Mesendoderm (in vitro differentiated cells): ENCODE measurements around the gene SMIM15. TPM values are rescaled to one million over a fixed set of nuclear protein-coding genes. Genes with fewer than 3 reads are reported as not detected.

ENCODE experiments used
- DNase-seq: peaks from one replicate; pipeline ENCODE4 v3.0.0; 2013
- H2AK5ac ChIP-seq: 2 replicates; pipeline ENCODE4 v1.6.1; 2013; ENCODE audit warnings: low read length, inconsistent platforms
- H2BK120ac ChIP-seq: 2 replicates; pipeline ENCODE4 v1.6.1; 2013; ENCODE audit warnings: low read depth, mild to moderate bottlenecking, low read length, moderate library complexity, mixed read lengths
- H2BK15ac ChIP-seq: replicated peaks from 2 replicates; pipeline ENCODE4 v1.6.1; 2013; ENCODE audit warnings: low read depth, mild to moderate bottlenecking, moderate library complexity
- H2BK5ac ChIP-seq: 2 replicates; pipeline ENCODE4 v1.6.1; 2013; ENCODE audit warnings: low read length, inconsistent platforms
- H3K18ac ChIP-seq: 2 replicates; pipeline ENCODE4 v1.6.1; 2013; ENCODE audit warnings: mild to moderate bottlenecking, low read length, mixed read lengths
- H3K23ac ChIP-seq: one replicate; pipeline ENCODE4 v1.6.1; 2013; ENCODE audit warnings: low read length
- H3K27ac ChIP-seq: 2 replicates; pipeline ENCODE4 v1.5.1; 2013; ENCODE audit warnings: low read depth, mild to moderate bottlenecking, inconsistent platforms, low read length, moderate library complexity
- H3K27me3 ChIP-seq: 2 replicates; pipeline ENCODE4 v1.6.1; 2013; ENCODE audit warnings: low read length, control low read depth, mild to moderate bottlenecking, inconsistent platforms; ENCODE audit not compliant: insufficient read depth, poor library complexity
- H3K36me3 ChIP-seq: 2 replicates; pipeline ENCODE4 v1.6.1; 2013; ENCODE audit warnings: low read length, inconsistent platforms; ENCODE audit not compliant: control insufficient read depth, insufficient read depth
- H3K4ac ChIP-seq: one replicate; pipeline ENCODE4 v1.6.1; 2013; ENCODE audit warnings: low read depth, mild to moderate bottlenecking, low read length, moderate library complexity
- H3K4me1 ChIP-seq: 2 replicates; pipeline ENCODE4 v1.6.1; 2013; ENCODE audit warnings: low read depth, low read length, inconsistent platforms; ENCODE audit not compliant: control insufficient read depth
- H3K4me2 ChIP-seq: 2 replicates; pipeline ENCODE4 v1.6.1; 2013; ENCODE audit warnings: low read length
- H3K4me3 ChIP-seq: 2 replicates; pipeline ENCODE4 v1.5.1; 2013; ENCODE audit warnings: mild to moderate bottlenecking, low read length
- H3K56ac ChIP-seq: one replicate; pipeline ENCODE4 v1.6.1; 2013; ENCODE audit warnings: low read length
- H3K79me1 ChIP-seq: 2 replicates; pipeline ENCODE4 v1.6.1; 2013; ENCODE audit warnings: low read length, inconsistent platforms
- H3K79me2 ChIP-seq: 2 replicates; pipeline ENCODE4 v1.6.1; 2013; ENCODE audit warnings: mild to moderate bottlenecking, low read length; ENCODE audit not compliant: control insufficient read depth, insufficient read depth
- H3K9ac ChIP-seq: 2 replicates; pipeline ENCODE4 v1.6.1; 2013; ENCODE audit warnings: low read length, inconsistent platforms
- H4K5ac ChIP-seq: one replicate; pipeline ENCODE4 v1.6.1; 2013; ENCODE audit warnings: low read length
- H4K8ac ChIP-seq: one replicate; pipeline ENCODE4 v1.6.1; 2013; ENCODE audit warnings: low read depth, mild to moderate bottlenecking, control low read depth, low read length, moderate library complexity
- WGBS: extraction: QIAGEN DNeasy Blood & Tissue Kit; methylation state at CpG from one replicate; pipeline ENCODE4 v1.1.7; 2013; ENCODE audit warnings: low lambda C conversion rate, missing lambda C conversion rate; ENCODE audit not compliant: insufficient coverage; ENCODE audit errors: extremely low coverage; 5-methylcytosine and 5-hydroxymethylcytosine counted together
- polyA plus RNA-seq, 2 experiments: library from polyadenylated mRNA; stranded (reverse); fragments of 200-250 nt; gene quantifications; one replicate each; pipeline ENCODE4 v1.2.3, GENCODE V29; 2013

SMIM15 gene, protein sequence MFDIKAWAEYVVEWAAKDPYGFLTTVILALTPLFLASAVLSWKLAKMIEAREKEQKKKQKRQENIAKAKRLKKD
- 64.7 TPM for polyA plus RNA-seq (2013, experiment 1 of 2)
- polyA plus RNA-seq (2013, experiment 2 of 2): 62.3 TPM

- WGBS: no CpG with 5 or more reads among the region's 73 CpGs
- H3K18ac ChIP-seq: peak within 1 kb of the TSS; percentile 66
Measured at GRCh38 chr5:61162010-61162831, at the start of gene SMIM15. SMIM15 (minus strand) TSS chr5:61162468; CDS start chr5:61160171, 2,297 bp downstream.

DNA sequence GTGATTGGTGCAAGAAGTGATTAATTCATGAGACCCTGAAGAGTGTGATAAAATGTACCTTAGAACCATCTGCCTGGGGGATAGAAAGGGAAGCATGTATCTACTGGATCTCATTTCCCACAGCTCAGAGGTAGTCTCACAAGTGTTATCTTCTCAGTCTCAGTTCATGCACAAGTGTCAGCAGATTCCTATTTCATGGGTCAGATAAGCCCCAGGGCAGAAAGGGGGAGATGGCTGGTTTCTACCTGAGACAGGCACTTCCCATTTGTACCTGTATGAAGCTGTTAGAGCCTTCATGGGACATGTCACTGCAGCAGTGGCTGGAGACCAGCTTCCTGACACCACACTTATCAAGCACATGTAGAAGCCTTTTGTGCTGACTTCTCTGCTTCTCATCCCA is 45.6 kb upstream of the SMIM15 start:
- Histone ChIP-seq H3K9ac (no peak overlapping the region), H3K4me2 (no peak overlapping the region), H2BK5ac (no peak overlapping the region), H3K27ac (no peak overlapping the region), H2BK120ac (no peak overlapping the region), H3K27me3 (no peaks in the 10 kb centered on the region), H3K79me1 (no peaks in the 10 kb centered on the region), H3K56ac (no peak overlapping the region), H3K4me1 (no peaks in the 10 kb centered on the region), H3K36me3 (no peaks in the 10 kb centered on the region), H2BK15ac (no peak overlapping the region), H3K79me2 (no peaks in the 10 kb centered on the region), H3K18ac (no peak overlapping the region), H3K23ac (no peak overlapping the region), H4K5ac (no peak overlapping the region), H3K4me3 (no peak overlapping the region), H2AK5ac (no peak overlapping the region), H3K4ac (no peak overlapping the region), H4K8ac (no peak overlapping the region)
- no peak for DNase-seq

More at GRCh38 chr5:61162010-61162831, at the start of gene SMIM15:
- peak; percentile 95 for DNase-seq
- Histone ChIP-seq H3K4me1 (no peaks in the 10 kb centered on the region), H3K4ac (peak within 1 kb of the TSS; percentile 77), H3K79me1 (peaks cover 7% of the 10 kb centered on the region), H3K27ac (peak within 1 kb of the TSS; percentile 80), H4K5ac (peak within 1 kb of the TSS; percentile 10), H3K79me2 (peaks cover 26% of the 10 kb centered on the region), H3K56ac (peak within 1 kb of the TSS; percentile 100), H3K27me3 (no peaks in the 10 kb centered on the region), H4K8ac (peak within 1 kb of the TSS; percentile 87), H3K36me3 (no peaks in the 10 kb centered on the region), H3K4me2 (peak within 1 kb of the TSS; percentile 71), H3K9ac (peak within 1 kb of the TSS; percentile 97), H3K4me3 (peak within 1 kb of the TSS; percentile 92), H3K23ac (peak within 1 kb of the TSS; percentile 92), H2BK120ac (no peak within 1 kb of the TSS), H2AK5ac (peak within 1 kb of the TSS; percentile 46), H2BK5ac (peak within 1 kb of the TSS; percentile 84), H2BK15ac (no peak within 1 kb of the TSS)

DNA sequence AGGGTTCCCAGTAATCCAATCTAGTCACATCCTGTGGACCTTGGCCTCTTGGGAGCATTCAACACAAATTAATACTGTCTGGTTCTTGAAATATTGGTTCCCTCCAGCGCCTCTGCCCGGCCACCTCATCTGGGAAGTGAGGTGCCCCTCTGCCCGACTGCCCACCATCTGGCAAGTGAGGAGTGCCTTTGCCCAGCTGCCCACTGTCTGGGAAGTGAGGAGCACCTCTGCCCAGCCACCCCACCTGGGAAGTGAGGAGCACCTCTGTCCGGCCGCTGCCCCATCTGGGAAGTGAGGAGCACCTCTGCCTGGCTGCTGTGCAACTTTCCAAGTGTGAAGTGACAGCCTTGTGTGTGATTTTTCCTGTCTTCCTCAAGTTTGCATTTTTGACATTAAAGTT is 42.7 kb upstream of the SMIM15 start:
- Histone ChIP-seq H3K4me2 (no peak overlapping the region), H3K4ac (no peak overlapping the region), H2AK5ac (no peak overlapping the region), H3K4me3 (no peak overlapping the region), H2BK15ac (no peak overlapping the region), H2BK120ac (no peak overlapping the region), H3K56ac (no peak overlapping the region), H2BK5ac (no peak overlapping the region), H3K36me3 (no peaks in the 10 kb centered on the region), H4K8ac (no peak overlapping the region), H3K9ac (no peak overlapping the region), H3K4me1 (peaks cover 2% of the 10 kb centered on the region), H3K27ac (no peak overlapping the region), H4K5ac (no peak overlapping the region), H3K79me2 (no peaks in the 10 kb centered on the region), H3K79me1 (no peaks in the 10 kb centered on the region), H3K27me3 (no peaks in the 10 kb centered on the region), H3K23ac (no peak overlapping the region), H3K18ac (no peak overlapping the region)
- WGBS: no CpG with 5 or more reads among the region's 5 CpGs
- no peak for DNase-seq

DNA sequence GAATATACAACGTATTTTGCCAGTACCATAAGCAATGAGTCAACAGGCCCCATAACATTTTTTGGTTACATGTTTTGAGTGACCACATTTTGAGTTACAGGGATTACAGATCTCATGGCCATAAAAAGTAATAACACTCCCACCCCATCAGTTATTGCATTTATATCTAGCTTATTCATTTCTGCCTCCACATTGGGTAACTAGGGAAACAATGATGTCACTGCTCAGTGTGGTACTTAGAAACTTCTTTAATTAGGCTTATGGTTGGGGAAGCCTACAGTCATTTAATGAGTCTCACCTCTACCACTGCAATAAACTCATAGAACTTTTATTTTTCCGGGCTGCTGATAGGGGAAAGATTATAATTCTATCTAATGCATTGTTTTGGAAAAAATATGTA is 39.9 kb upstream of the SMIM15 start:
- H3K4ac ChIP-seq: no peak overlapping the region
- no peak overlapping the region for H2BK15ac ChIP-seq
- no peak overlapping the region for H3K18ac ChIP-seq
- no peaks in the 10 kb centered on the region for H3K27me3 ChIP-seq
- peaks cover 2% of the 10 kb centered on the region for H3K4me1 ChIP-seq
- H2AK5ac ChIP-seq: no peak overlapping the region
- H2BK5ac ChIP-seq: no peak overlapping the region
- no peak for DNase-seq
- no peaks in the 10 kb centered on the region for H3K79me2 ChIP-seq
- no peak overlapping the region for H3K56ac ChIP-seq
- no peaks in the 10 kb centered on the region for H3K36me3 ChIP-seq
- no peak overlapping the region for H2BK120ac ChIP-seq
- H4K8ac ChIP-seq: no peak overlapping the region
- H4K5ac ChIP-seq: no peak overlapping the region
- no peak overlapping the region for H3K4me2 ChIP-seq
- H3K4me3 ChIP-seq: no peak overlapping the region
- WGBS: no CpG with 5 or more reads among the region's 2 CpGs
- H3K27ac ChIP-seq: no peak overlapping the region
- no peak overlapping the region for H3K23ac ChIP-seq
- no peak overlapping the region for H3K9ac ChIP-seq
- H3K79me1 ChIP-seq: no peaks in the 10 kb centered on the region

DNA sequence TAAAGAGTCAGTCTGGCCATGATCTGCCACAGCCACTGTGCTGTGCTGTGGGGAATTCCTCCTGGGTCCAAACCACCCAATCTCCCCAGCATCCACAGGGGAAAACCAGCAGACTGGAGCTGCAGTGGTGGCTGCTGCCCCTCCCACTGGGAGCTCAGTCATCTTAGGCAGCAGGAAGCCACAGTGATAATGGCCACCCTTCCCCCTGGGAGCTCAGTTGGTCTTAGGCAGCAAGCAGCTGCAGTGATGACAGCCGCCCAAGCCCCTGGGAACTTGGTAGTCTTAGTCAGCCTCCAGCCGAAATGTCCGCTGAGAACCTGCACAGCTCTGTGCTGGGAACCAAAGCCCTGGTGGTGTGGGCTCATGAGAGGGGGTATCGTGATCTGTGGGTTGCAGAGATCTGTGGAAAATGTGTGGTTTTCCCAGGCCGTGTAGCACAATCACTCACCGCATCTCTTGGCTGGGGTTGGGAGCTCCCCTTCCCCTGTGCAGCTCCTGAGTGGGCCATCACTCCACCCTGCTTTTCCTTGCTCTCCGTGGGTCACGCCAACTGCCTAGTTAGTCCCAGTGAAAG is 38.4 kb upstream of the SMIM15 start:
- Histone ChIP-seq H3K4me2 (no peak overlapping the region), H3K79me1 (no peaks in the 10 kb centered on the region), H4K5ac (no peak overlapping the region), H2BK15ac (no peak overlapping the region), H3K56ac (no peak overlapping the region), H3K36me3 (no peaks in the 10 kb centered on the region), H2BK120ac (no peak overlapping the region), H2BK5ac (no peak overlapping the region), H3K79me2 (no peaks in the 10 kb centered on the region), H3K4me3 (no peak overlapping the region), H2AK5ac (no peak overlapping the region), H3K27ac (no peak overlapping the region), H3K4ac (no peak overlapping the region), H3K9ac (no peak overlapping the region), H3K4me1 (peaks cover 2% of the 10 kb centered on the region), H3K18ac (no peak overlapping the region), H3K27me3 (no peaks in the 10 kb centered on the region), H4K8ac (no peak overlapping the region), H3K23ac (no peak overlapping the region)
- no CpG with 5 or more reads among the region's 8 CpGs for WGBS
- DNase-seq: peak; percentile 42
